Astrocyte of the spinal cord (primary cell): Measurements from ENCODE around the gene KIF1C.
A peak's percentile ranks its signal among the peaks of the same experiment; 100 is the strongest.

Experiments
- DNase-seq: peaks from one replicate; pipeline ENCODE4 v3.0.0; 2011; ENCODE audit warnings: low read depth, low spot score
- H3K4me3 ChIP-seq: 2 replicates; pipeline ENCODE4 v1.5.1; 2011; ENCODE audit warnings: low read depth, mild to moderate bottlenecking, low read length, moderate library complexity
- in situ Hi-C: cut with HindIII; loops from 2 replicates; pipeline ENCODE4 v1.10.0; 2017; ENCODE audit warnings: low sequenced_read_pairs
- TF ChIP-seq, protein P1 (sequence below): IDR thresholded peaks from 2 replicates; pipeline ENCODE4 v1.5.1; 2012; ENCODE audit warnings: low read depth, mild to moderate bottlenecking, low read length, inconsistent platforms

The KIF1C gene

GRCh38 chr17:4950746-4951204, 47.0 kb upstream of the KIF1C start, which contains the start of gene ENO3:
TSS of gene ENO3 (plus strand) at chr17:4951119. CDS start at chr17:4951830, 711 bp downstream.
- DNase-seq: no peak
- in situ Hi-C loops: no loop called here
- TF ChIP-seq, protein P1, sequence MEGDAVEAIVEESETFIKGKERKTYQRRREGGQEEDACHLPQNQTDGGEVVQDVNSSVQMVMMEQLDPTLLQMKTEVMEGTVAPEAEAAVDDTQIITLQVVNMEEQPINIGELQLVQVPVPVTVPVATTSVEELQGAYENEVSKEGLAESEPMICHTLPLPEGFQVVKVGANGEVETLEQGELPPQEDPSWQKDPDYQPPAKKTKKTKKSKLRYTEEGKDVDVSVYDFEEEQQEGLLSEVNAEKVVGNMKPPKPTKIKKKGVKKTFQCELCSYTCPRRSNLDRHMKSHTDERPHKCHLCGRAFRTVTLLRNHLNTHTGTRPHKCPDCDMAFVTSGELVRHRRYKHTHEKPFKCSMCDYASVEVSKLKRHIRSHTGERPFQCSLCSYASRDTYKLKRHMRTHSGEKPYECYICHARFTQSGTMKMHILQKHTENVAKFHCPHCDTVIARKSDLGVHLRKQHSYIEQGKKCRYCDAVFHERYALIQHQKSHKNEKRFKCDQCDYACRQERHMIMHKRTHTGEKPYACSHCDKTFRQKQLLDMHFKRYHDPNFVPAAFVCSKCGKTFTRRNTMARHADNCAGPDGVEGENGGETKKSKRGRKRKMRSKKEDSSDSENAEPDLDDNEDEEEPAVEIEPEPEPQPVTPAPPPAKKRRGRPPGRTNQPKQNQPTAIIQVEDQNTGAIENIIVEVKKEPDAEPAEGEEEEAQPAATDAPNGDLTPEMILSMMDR: no peak
- peak within 1 kb of the TSS; percentile 28 for H3K4me3 ChIP-seq

DNA sequence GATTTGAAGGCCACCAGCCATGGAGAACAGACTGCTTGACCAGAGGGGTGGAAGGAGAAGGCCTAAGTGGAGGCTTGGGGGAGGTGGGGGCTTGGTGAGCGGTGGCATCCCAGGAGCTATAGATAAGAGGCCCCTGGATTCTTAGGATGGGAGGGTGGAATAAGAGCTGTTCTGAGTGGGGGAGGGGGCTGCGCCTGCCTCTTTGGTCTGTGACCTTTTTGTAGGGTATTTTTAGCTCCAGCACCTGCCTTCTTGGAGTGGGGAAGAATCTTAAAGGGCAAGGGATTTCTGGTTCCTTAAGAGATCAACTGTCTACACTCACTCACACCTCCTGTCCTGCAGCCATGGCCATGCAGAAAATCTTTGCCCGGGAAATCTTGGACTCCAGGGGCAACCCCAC, 46.3 kb upstream of the KIF1C start:
- in situ Hi-C loops: no loop called here
- no peak for DNase-seq
- TF ChIP-seq, protein P1: no peak
- H3K4me3 ChIP-seq: no peak overlapping the region

GRCh38 chr17:4953451-4953961, 44.2 kb upstream of the KIF1C start:
- TF ChIP-seq, protein P1: no peak
- in situ Hi-C loops: no loop called here
- H3K4me3 ChIP-seq: no peak overlapping the region
- peak; percentile 70 for DNase-seq

DNA sequence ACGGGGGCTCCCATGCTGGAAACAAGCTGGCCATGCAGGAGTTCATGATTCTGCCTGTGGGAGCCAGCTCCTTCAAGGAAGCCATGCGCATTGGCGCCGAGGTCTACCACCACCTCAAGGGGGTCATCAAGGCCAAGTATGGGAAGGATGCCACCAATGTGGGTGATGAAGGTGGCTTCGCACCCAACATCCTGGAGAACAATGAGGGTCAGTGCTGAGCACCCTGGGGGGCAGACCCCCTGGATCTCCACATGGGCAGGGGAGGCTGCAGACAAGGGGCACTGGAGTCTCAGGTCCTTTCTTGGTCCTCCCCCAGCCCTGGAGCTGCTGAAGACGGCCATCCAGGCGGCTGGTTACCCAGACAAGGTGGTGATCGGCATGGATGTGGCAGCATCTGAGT, 42.7 kb upstream of the KIF1C start:
- no peak overlapping the region for H3K4me3 ChIP-seq
- no peak for DNase-seq
- in situ Hi-C loops: no loop called here

GRCh38 chr17:4956493-4957061, 41.2 kb upstream of the KIF1C start:
- no peak overlapping the region for H3K4me3 ChIP-seq
- in situ Hi-C loops: no loop called here
- no peak for DNase-seq
- TF ChIP-seq, protein P1: peak; percentile 16

More for the DNA sequence above, 42.7 kb upstream of the KIF1C start:
- TF ChIP-seq, protein P1: no peak

- TF ChIP-seq, protein P1: no peak
- no peak for DNase-seq
- in situ Hi-C loops: no loop called here
- H3K4me3 ChIP-seq: no peak overlapping the region
Measured at GRCh38 chr17:4958102-4958501, 39.6 kb upstream of the KIF1C start.
